ENCODE results near the gene PAFAH2. TPM values are rescaled to one million over a fixed set of nuclear protein-coding genes. Genes with fewer than 3 reads are reported as not detected.

PAFAH2 gene
- total RNA-seq, 1 donor from 2014 or later = 6.3 TPM

GRCh38 chr1:26031196-26031595 lies 33.3 kb upstream of the PAFAH2 start:
- Mint-ChIP-seq H3K4me1 (ENCODE audit: low read depth, unreplicated experiment) (peaks cover 3% of the 10 kb centered on the region), H3K36me3 (ENCODE audit: unreplicated experiment) (no peaks in the 10 kb centered on the region), H3K27me3 (ENCODE audit: unreplicated experiment) (peaks cover 8% of the 10 kb centered on the region), H3K9me3 (ENCODE audit: unreplicated experiment) (peaks cover 6% of the 10 kb centered on the region), H3K27ac (ENCODE audit: unreplicated experiment) (no peak overlapping the region), H3K4me3 (ENCODE audit: unreplicated experiment) (no peak overlapping the region)
- TF ChIP-seq CTCF (IDR thresholded peaks at IDR 0.05; ENCODE audit: partially characterized antibody, unreplicated experiment) = no peak
- DNase-seq = no peak

GRCh38 chr1:26029864-26030481 lies 32.1 kb upstream of the PAFAH2 start:
- no peak overlapping the region for H3K27ac Mint-ChIP-seq (ENCODE audit: unreplicated experiment)
- no peak for TF ChIP-seq CTCF (IDR thresholded peaks at IDR 0.05; ENCODE audit: partially characterized antibody, unreplicated experiment)
- no peaks in the 10 kb centered on the region for H3K36me3 Mint-ChIP-seq (ENCODE audit: unreplicated experiment)
- peaks cover 3% of the 10 kb centered on the region for H3K9me3 Mint-ChIP-seq (ENCODE audit: unreplicated experiment)
- H3K27me3 Mint-ChIP-seq (ENCODE audit: unreplicated experiment) = peaks cover 6% of the 10 kb centered on the region
- peaks cover 3% of the 10 kb centered on the region for H3K4me1 Mint-ChIP-seq (ENCODE audit: low read depth, unreplicated experiment)
- no peak for DNase-seq
- H3K4me3 Mint-ChIP-seq (ENCODE audit: unreplicated experiment) = no peak overlapping the region

- Mint-ChIP-seq H3K27ac (ENCODE audit: unreplicated experiment) (no peak overlapping the region), H3K4me3 (ENCODE audit: unreplicated experiment) (no peak overlapping the region), H3K27me3 (ENCODE audit: unreplicated experiment) (peaks cover 4% of the 10 kb centered on the region), H3K4me1 (ENCODE audit: low read depth, unreplicated experiment) (peaks cover 3% of the 10 kb centered on the region), H3K36me3 (ENCODE audit: unreplicated experiment) (no peaks in the 10 kb centered on the region), H3K9me3 (ENCODE audit: unreplicated experiment) (peaks cover 1% of the 10 kb centered on the region)
- DNase-seq = no peak
- no peak for TF ChIP-seq CTCF (IDR thresholded peaks at IDR 0.05; ENCODE audit: partially characterized antibody, unreplicated experiment)
These were observed 31.4 kb upstream of the PAFAH2 start for GRCh38 chr1:26029054-26029863.

GRCh38 chr1:26028490-26028980 lies 30.7 kb upstream of the PAFAH2 start:
- Mint-ChIP-seq H3K27me3 (ENCODE audit: unreplicated experiment) (peaks cover 4% of the 10 kb centered on the region), H3K27ac (ENCODE audit: unreplicated experiment) (no peak overlapping the region), H3K4me1 (ENCODE audit: low read depth, unreplicated experiment) (peaks cover 3% of the 10 kb centered on the region), H3K9me3 (ENCODE audit: unreplicated experiment) (peaks cover 1% of the 10 kb centered on the region), H3K36me3 (ENCODE audit: unreplicated experiment) (no peaks in the 10 kb centered on the region), H3K4me3 (ENCODE audit: unreplicated experiment) (no peak overlapping the region)
- no peak for TF ChIP-seq CTCF (IDR thresholded peaks at IDR 0.05; ENCODE audit: partially characterized antibody, unreplicated experiment)
- DNase-seq = no peak

All from glutamatergic neuron (in vitro differentiated cells).